ENCODE data around the gene IFITM5.
"Not testable (repeated sequence)": the region's sequence is repeated elsewhere in the genome, so short reads cannot be mapped to it uniquely, and the experiment has no call there.

The IFITM5 gene

GRCh38 chr11:327581-327923 is 28.2 kb upstream of the IFITM5 start:
- DNase-seq: no peak

- peak; percentile 48 for DNase-seq
Observed at GRCh38 chr11:326842-327580, 27.7 kb upstream of the IFITM5 start.

GRCh38 chr11:326592-326841 is 27.2 kb upstream of the IFITM5 start:
- DNase-seq: no peak

GRCh38 chr11:325796-326591 is 26.7 kb upstream of the IFITM5 start:
- DNase-seq: no peak

GRCh38 chr11:324593-325517 is 25.5 kb upstream of the IFITM5 start:
- DNase-seq: not testable (repeated sequence)

GRCh38 chr11:324156-324555 is 24.8 kb upstream of the IFITM5 start:
- DNase-seq: no peak

- DNase-seq: not testable (repeated sequence)
Observed at GRCh38 chr11:319888-320273, 20.6 kb upstream of the IFITM5 start.

- DNase-seq: not testable (repeated sequence)
Observed at GRCh38 chr11:319121-319887, 20.0 kb upstream of the IFITM5 start.

GRCh38 chr11:318405-319120 is 19.2 kb upstream of the IFITM5 start:
- not testable (repeated sequence) for DNase-seq

GRCh38 chr11:317668-318404 is 18.5 kb upstream of the IFITM5 start:
- not testable (repeated sequence) for DNase-seq

GRCh38 chr11:316891-317301 is 17.6 kb upstream of the IFITM5 start:
- DNase-seq: no peak

- no peak for DNase-seq
Observed at GRCh38 chr11:316031-316701, 16.8 kb upstream of the IFITM5 start.

- no peak for DNase-seq
Observed at GRCh38 chr11:315516-315994, 16.2 kb upstream of the IFITM5 start.

- DNase-seq: no peak
Observed at GRCh38 chr11:315051-315481, 15.7 kb upstream of the IFITM5 start.

- DNase-seq: not testable (repeated sequence)
Observed at GRCh38 chr11:314554-314875, 15.2 kb upstream of the IFITM5 start.

GRCh38 chr11:313787-314553 is 14.6 kb upstream of the IFITM5 start, which contains the start of gene IFITM1:
TSS of gene IFITM1 (plus strand) at chr11:314040. CDS start at chr11:314171, 131 bp downstream.
- no peak for DNase-seq

- DNase-seq: no peak
Observed at GRCh38 chr11:313304-313786, 14.0 kb upstream of the IFITM5 start.

GRCh38 chr11:312092-312816 is 12.9 kb upstream of the IFITM5 start:
- DNase-seq: no peak
